AG09309 (cell line): ENCODE results near the gene MAN2A2.

Experiments
- DNase-seq: peaks from one replicate; pipeline ENCODE4 v3.0.0-alpha.2; 2010; ENCODE audit warnings: low read depth
- H3K4me3 ChIP-seq: 2 replicates; pipeline ENCODE4 v1.5.1; 2011; ENCODE audit warnings: mild to moderate bottlenecking, low read depth, low read length, moderate library complexity; ENCODE audit not compliant: control insufficient read depth
- TF ChIP-seq, protein P1 (sequence below): IDR thresholded peaks from 2 replicates; pipeline ENCODE4 v1.5.1; 2011; ENCODE audit warnings: mild to moderate bottlenecking, low read depth, low read length, inconsistent platforms; ENCODE audit not compliant: insufficient read depth, control insufficient read depth; ENCODE audit errors: missing control alignments

Gene MAN2A2

DNA sequence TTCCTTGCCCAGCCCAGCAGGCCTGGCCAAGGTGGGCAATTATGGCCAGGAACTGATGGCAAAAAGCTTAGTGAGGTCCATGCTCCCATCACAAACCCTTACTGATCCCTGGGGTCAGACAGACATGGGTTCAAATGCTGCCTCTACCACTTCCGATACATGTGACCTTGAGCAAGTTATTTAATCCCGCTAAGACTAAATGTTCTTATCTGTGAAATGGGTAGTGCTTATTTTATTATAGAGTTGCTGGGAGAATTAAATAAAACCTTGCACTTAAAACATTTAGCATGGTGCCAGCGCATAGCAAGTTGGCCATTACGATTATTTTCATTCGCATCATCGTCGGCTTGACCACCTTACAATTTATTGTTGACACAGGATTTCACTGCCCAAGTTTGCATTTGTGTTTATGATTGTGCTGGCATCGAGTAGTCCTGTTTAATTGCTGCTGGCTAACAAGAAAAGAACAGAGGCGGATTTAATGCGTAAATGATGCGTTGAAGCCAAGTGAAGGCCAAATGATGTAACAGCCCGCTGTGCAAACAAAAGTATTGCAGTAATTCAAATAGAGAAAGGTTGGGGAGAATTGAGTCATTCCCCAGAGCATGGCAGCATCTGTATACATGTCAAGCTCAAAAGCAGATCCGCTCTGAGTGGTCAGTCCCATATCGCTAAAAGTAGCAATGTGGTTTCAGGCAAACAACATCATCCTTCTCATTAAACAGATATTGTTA is 42.0 kb upstream of the MAN2A2 start:
- TF ChIP-seq, protein P1, sequence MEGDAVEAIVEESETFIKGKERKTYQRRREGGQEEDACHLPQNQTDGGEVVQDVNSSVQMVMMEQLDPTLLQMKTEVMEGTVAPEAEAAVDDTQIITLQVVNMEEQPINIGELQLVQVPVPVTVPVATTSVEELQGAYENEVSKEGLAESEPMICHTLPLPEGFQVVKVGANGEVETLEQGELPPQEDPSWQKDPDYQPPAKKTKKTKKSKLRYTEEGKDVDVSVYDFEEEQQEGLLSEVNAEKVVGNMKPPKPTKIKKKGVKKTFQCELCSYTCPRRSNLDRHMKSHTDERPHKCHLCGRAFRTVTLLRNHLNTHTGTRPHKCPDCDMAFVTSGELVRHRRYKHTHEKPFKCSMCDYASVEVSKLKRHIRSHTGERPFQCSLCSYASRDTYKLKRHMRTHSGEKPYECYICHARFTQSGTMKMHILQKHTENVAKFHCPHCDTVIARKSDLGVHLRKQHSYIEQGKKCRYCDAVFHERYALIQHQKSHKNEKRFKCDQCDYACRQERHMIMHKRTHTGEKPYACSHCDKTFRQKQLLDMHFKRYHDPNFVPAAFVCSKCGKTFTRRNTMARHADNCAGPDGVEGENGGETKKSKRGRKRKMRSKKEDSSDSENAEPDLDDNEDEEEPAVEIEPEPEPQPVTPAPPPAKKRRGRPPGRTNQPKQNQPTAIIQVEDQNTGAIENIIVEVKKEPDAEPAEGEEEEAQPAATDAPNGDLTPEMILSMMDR = no peak
- H3K4me3 ChIP-seq = no peak overlapping the region
- DNase-seq = no peak

DNA sequence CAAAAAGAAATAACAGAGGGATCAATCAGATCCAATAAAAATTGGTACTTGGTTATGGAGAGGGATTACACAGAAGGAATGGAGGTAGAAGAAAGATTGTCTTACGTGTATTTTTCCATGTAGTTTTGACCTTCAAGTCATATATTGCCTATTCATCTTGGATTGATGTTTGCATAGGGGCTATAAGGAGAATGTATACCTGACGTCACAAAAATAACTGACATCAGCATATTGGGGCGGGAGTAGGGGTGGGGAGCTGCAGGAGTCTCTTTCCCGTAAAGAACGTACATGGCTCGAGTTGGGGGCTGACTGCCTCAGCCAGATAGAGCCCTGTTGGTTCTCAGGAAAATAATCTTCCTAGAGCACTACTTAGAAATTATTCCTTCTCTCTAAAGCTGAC is 40.6 kb upstream of the MAN2A2 start:
- no peak for DNase-seq
- no peak overlapping the region for H3K4me3 ChIP-seq
- TF ChIP-seq, protein P1 = no peak

DNA sequence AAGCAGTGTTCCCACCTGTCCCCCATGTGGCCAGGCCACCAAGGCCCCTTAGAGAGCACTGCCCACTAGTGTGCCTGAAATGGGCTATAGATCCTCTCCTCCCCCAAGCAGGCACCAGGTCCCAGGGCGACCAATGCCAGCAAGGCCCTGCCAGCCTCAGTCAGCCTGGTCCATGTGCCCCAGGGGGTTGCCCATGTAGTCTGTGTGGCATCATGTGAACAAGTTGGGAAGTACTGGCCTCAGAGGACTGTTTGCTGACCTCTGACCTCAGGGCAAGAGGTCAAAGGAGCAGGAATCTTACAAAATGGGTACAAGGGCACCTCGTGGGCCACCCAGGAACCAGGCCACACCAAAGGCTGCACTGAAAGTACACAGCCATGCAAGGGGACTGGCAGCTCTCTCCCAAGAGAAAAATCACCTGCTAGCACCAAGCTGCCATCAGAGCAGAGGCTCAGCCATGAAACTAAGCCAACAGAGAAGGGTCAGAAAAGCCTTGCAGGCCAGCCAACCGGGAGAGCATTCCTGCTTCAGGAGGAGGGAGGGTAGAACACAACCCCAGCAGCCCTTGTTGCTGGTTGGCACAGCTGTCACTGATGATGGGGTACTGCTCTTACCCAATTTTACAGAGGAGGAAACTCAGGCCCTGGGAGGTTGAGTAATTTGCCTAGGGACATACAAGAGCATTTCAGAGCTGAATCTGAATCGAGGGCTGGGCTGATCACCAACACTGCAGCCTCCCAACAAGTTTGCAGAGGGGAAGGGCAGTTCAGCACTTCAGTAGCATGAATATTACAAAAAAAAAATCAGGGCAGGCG is 39.9 kb upstream of the MAN2A2 start:
- TF ChIP-seq, protein P1 = no peak
- DNase-seq = peak; percentile 47

DNA sequence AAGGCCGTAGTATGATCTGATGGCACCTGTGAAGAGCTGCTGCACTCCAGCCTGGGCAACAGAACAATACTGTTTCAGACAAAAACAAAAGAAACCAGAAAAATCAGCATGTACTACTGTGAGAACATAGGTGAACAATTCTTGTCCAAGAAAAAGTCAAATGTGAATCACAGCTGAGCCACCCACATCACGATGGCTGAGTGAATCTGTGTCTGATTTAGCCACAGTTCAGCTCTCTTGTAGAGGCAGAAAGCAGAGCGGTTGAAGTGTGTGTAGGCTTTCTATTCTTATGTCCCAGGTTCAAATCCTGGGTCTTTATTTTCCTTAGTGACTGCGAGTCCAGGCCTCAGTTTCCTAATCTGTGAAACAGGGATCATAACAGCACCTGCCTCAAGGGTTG is 39.1 kb upstream of the MAN2A2 start:
- no peak for DNase-seq
- TF ChIP-seq, protein P1 = no peak
- no peak overlapping the region for H3K4me3 ChIP-seq

More for the DNA sequence above, 39.9 kb upstream of the MAN2A2 start:
- H3K4me3 ChIP-seq = no peak overlapping the region

DNA sequence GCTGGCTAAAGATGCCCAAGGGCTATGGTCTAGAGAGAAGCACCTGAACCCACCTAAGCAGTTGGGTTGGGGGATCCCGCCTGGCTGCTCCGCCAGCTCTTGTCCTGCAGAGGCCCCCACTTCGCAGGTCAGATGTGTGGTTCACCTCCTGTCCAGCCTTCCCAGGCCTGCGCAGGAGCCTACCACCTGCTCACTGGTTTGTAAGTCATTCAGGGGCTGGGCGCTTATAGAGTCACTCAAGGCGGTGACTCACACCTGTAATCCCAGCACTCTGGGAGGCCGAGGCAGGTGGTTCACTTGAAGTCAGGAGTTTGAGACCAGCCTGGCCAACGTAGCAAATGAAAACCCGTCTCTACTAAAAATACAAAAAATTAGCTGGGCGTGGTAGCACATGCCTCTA is 38.6 kb upstream of the MAN2A2 start:
- TF ChIP-seq, protein P1 = no peak
- no peak overlapping the region for H3K4me3 ChIP-seq
- no peak for DNase-seq

DNA sequence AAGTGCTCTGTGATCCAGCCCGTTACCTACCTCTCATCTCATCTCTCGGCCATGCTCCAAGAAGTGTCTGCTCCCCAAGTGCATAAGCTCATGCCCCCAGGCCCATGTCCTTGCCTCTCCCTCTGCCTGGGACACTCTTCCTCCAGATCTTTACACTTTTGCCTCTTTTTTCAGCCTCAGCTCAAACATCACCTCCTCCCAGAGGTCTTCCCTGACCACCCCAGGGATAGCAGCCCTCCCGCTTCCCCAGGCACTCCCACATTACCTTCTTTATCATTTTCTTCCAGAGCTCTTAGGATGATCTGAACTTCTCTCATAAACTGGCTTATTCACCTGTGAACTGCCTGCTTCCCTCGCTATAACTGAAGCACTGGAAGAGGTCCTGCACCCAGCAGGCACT is 37.4 kb upstream of the MAN2A2 start:
- no peak for DNase-seq
- TF ChIP-seq, protein P1 = no peak
- no peak overlapping the region for H3K4me3 ChIP-seq
